ENCODE measurements around the gene HSBP1.

Gene HSBP1

GRCh38 chr16:83785455-83785854 lies 22.3 kb upstream of the HSBP1 start:
- Histone ChIP-seq H3K27me3 (ENCODE audit: control insufficient read depth, insufficient read depth, low read length) (no peaks in the 10 kb centered on the region), H3K27ac (ENCODE audit: low read depth, low read length) (no peak overlapping the region)

DNA sequence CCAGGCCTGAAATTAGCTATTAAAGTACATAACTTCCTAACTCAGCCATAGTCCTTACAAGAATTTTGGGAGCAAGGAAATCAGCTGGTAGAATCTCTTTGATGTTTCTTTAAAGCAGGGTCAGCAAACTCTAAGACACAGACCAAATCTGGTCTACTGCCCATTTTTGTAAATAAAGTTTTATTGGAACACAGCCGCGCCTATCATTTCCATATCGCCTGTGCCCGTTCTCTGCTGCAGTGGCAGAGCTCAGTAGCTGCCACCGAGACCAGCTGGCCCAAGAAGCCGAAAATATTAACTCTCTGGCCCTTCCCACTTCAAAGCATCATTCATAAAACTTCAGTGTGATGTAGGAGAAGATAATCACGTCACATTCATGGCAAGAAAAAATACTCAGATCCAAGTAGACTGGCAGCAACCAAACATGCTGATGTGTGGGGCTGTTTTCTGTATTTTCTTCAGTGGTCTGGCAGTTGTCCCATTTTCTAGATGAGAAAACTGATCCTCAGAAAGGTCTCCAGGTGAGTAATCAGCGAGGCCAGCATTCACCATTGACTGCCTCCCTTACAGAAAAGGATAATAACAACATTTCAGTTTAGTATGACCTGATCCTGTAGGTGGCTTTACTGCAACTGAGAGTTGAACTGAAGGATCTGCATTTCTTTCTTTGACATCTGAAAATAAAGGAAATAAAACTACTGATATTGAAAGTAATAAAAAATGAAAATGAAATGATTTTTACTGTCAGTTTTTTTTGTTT lies 18.0 kb upstream of the HSBP1 start:
- H3K4me1 ChIP-seq (ENCODE audit: control insufficient read depth, insufficient read depth, low read length), result peaks cover 12% of the 10 kb centered on the region; the same call in 1 of the 2 replicates
- H3K36me3 ChIP-seq (ENCODE audit: control insufficient read depth, insufficient read depth, low read length), result no peaks in the 10 kb centered on the region
- H3K27me3 ChIP-seq (ENCODE audit: control insufficient read depth, insufficient read depth, low read length), result no peaks in the 10 kb centered on the region
- H3K4me3 ChIP-seq (ENCODE audit: low read depth, low read length), result no peak overlapping the region
- H3K9ac ChIP-seq (ENCODE audit: low read depth, low read length), result no peak overlapping the region
- no peaks in the 10 kb centered on the region for H3K9me3 ChIP-seq (ENCODE audit: control insufficient read depth, insufficient read depth, low read length)
- H3K27ac ChIP-seq (ENCODE audit: low read depth, low read length), result no peak overlapping the region

More at GRCh38 chr16:83785455-83785854, 22.3 kb upstream of the HSBP1 start:
- H3K36me3 ChIP-seq (ENCODE audit: control insufficient read depth, insufficient read depth, low read length), result no peaks in the 10 kb centered on the region
- H3K9me3 ChIP-seq (ENCODE audit: control insufficient read depth, insufficient read depth, low read length), result no peaks in the 10 kb centered on the region
- H3K9ac ChIP-seq (ENCODE audit: low read depth, low read length), result no peak overlapping the region
- H3K4me3 ChIP-seq (ENCODE audit: low read depth, low read length), result no peak overlapping the region
- H3K4me1 ChIP-seq (ENCODE audit: control insufficient read depth, insufficient read depth, low read length), result 0 out of 2 replicates have a peak, but pooled peaks cover 4% of the 10 kb centered on the region

DNA sequence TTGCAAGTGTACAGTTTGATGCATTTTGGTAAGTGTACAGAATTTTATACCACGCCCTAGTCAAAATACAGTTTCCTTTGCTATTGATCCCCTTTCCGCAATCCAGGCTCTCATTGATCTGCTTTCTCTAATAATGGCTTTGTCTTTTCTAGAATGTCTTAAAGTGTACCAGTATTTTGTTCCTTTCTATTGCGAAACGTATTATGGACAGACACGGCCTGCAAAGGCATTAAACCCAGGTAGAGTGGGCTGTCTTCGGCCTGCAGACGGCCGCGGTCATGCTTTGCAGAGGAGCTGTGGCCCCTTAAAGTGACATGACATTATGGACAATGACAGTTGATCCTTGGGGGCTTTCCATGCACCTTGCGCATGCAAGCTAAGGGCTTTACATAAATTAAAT lies 15.9 kb upstream of the HSBP1 start:
- Histone ChIP-seq H3K4me3 (ENCODE audit: low read depth, low read length) (no peak overlapping the region), H3K9me3 (ENCODE audit: control insufficient read depth, insufficient read depth, low read length) (no peaks in the 10 kb centered on the region), H3K9ac (ENCODE audit: low read depth, low read length) (no peak overlapping the region), H3K27me3 (ENCODE audit: control insufficient read depth, insufficient read depth, low read length) (no peaks in the 10 kb centered on the region), H3K27ac (ENCODE audit: low read depth, low read length) (no peak overlapping the region), H3K4me1 (ENCODE audit: control insufficient read depth, insufficient read depth, low read length) (peaks cover 9% of the 10 kb centered on the region; the same call in 1 of the 2 replicates), H3K36me3 (ENCODE audit: control insufficient read depth, insufficient read depth, low read length) (no peaks in the 10 kb centered on the region)

GRCh38 chr16:83792391-83792790 lies 15.4 kb upstream of the HSBP1 start:
- H3K27me3 ChIP-seq (ENCODE audit: control insufficient read depth, insufficient read depth, low read length), result no peaks in the 10 kb centered on the region
- H3K4me3 ChIP-seq (ENCODE audit: low read depth, low read length), result no peak overlapping the region
- no peaks in the 10 kb centered on the region for H3K36me3 ChIP-seq (ENCODE audit: control insufficient read depth, insufficient read depth, low read length)
- no peak overlapping the region for H3K9ac ChIP-seq (ENCODE audit: low read depth, low read length)
- peaks cover 9% of the 10 kb centered on the region; the same call in 1 of the 2 replicates for H3K4me1 ChIP-seq (ENCODE audit: control insufficient read depth, insufficient read depth, low read length)
- H3K9me3 ChIP-seq (ENCODE audit: control insufficient read depth, insufficient read depth, low read length), result no peaks in the 10 kb centered on the region
- no peak overlapping the region for H3K27ac ChIP-seq (ENCODE audit: low read depth, low read length)

DNA sequence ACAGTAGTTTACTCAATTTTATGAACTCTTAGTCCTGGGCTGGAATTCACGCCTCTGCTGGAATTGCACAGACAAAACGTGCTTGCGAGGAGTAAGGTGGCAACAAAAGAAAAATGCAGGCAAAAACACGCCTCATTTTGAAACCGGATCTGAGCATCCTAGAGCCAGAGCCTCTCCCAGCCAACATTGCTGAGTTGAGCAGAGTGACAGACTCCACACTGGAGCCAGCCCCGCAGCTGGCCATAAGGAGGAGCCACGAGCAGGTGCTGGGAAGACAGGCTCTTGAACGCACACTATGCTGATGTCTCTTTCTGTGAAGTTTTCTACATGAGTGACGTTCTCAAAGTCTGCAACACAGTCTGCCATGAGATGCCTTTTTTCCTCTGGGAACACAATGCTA lies 14.6 kb upstream of the HSBP1 start:
- H3K36me3 ChIP-seq (ENCODE audit: control insufficient read depth, insufficient read depth, low read length), result no peaks in the 10 kb centered on the region
- no peaks in the 10 kb centered on the region for H3K27me3 ChIP-seq (ENCODE audit: control insufficient read depth, insufficient read depth, low read length)
- no peak overlapping the region for H3K9ac ChIP-seq (ENCODE audit: low read depth, low read length)
- H3K4me1 ChIP-seq (ENCODE audit: control insufficient read depth, insufficient read depth, low read length), result peaks cover 9% of the 10 kb centered on the region; the same call in 1 of the 2 replicates
- H3K9me3 ChIP-seq (ENCODE audit: control insufficient read depth, insufficient read depth, low read length), result no peaks in the 10 kb centered on the region
- no peak overlapping the region for H3K4me3 ChIP-seq (ENCODE audit: low read depth, low read length)
- no peak overlapping the region for H3K27ac ChIP-seq (ENCODE audit: low read depth, low read length)

- H3K27ac ChIP-seq (ENCODE audit: low read depth, low read length), result no peak overlapping the region
- H3K36me3 ChIP-seq (ENCODE audit: control insufficient read depth, insufficient read depth, low read length), result no peaks in the 10 kb centered on the region
- peaks cover 9% of the 10 kb centered on the region; the same call in 1 of the 2 replicates for H3K4me1 ChIP-seq (ENCODE audit: control insufficient read depth, insufficient read depth, low read length)
- no peak overlapping the region for H3K9ac ChIP-seq (ENCODE audit: low read depth, low read length)
- H3K4me3 ChIP-seq (ENCODE audit: low read depth, low read length), result no peak overlapping the region
- H3K9me3 ChIP-seq (ENCODE audit: control insufficient read depth, insufficient read depth, low read length), result no peaks in the 10 kb centered on the region
- H3K27me3 ChIP-seq (ENCODE audit: control insufficient read depth, insufficient read depth, low read length), result no peaks in the 10 kb centered on the region
These were observed 12.8 kb upstream of the HSBP1 start for GRCh38 chr16:83794860-83795554.

DNA sequence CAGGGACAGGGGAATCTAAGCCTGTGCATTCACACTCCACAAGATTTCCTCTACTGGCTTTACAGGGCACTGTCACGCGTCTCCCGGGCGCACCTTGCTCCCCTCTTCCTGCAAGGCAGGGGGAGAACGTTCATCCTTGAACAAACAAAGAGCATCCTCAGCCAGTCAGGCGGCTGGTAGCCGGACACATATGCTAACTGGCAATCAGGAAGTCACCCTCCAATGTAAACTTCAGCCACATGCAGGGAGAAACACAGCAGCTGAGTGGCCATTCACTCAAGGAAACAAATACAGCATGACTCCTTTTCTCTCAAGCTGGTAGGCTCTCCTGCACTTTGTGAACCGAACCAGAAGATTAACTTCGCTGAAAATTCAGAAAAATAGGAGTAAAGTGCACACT lies 10.8 kb upstream of the HSBP1 start:
- H3K4me1 ChIP-seq (ENCODE audit: control insufficient read depth, insufficient read depth, low read length), result peaks cover 12% of the 10 kb centered on the region; the same call in 1 of the 2 replicates
- H3K27me3 ChIP-seq (ENCODE audit: control insufficient read depth, insufficient read depth, low read length), result no peaks in the 10 kb centered on the region
- H3K9me3 ChIP-seq (ENCODE audit: control insufficient read depth, insufficient read depth, low read length), result no peaks in the 10 kb centered on the region
- no peaks in the 10 kb centered on the region for H3K36me3 ChIP-seq (ENCODE audit: control insufficient read depth, insufficient read depth, low read length)
- no peak overlapping the region for H3K4me3 ChIP-seq (ENCODE audit: low read depth, low read length)
- no peak overlapping the region for H3K9ac ChIP-seq (ENCODE audit: low read depth, low read length)
- no peak overlapping the region for H3K27ac ChIP-seq (ENCODE audit: low read depth, low read length)

- no peak overlapping the region for H3K4me3 ChIP-seq (ENCODE audit: low read depth, low read length)
- H3K27ac ChIP-seq (ENCODE audit: low read depth, low read length), result no peak overlapping the region
- H3K4me1 ChIP-seq (ENCODE audit: control insufficient read depth, insufficient read depth, low read length), result peaks cover 14% of the 10 kb centered on the region
- H3K27me3 ChIP-seq (ENCODE audit: control insufficient read depth, insufficient read depth, low read length), result no peaks in the 10 kb centered on the region
- H3K9me3 ChIP-seq (ENCODE audit: control insufficient read depth, insufficient read depth, low read length), result no peaks in the 10 kb centered on the region
- no peak overlapping the region for H3K9ac ChIP-seq (ENCODE audit: low read depth, low read length)
- H3K36me3 ChIP-seq (ENCODE audit: control insufficient read depth, insufficient read depth, low read length), result no peaks in the 10 kb centered on the region
These were observed 8.4 kb upstream of the HSBP1 start for GRCh38 chr16:83799336-83799735.

DNA sequence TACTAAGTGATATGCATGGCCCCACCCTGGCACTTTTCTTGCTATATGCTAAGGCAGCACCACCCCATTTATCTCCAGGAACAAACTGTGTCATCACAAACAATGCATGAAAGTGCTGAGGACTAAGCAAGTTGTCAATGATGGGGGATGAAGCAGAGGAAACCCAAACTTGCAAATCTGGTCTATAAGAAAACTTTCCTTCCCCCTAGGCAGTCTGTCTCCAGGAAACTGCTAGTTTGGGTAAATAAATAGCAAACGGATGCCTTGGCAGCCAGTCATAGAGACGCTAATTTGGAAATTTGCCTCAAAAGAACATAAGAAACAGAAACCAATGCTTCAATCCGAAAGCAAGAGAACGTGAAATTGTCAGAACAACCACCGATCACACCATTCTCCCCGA lies 5.6 kb upstream of the HSBP1 start:
- H3K27me3 ChIP-seq (ENCODE audit: control insufficient read depth, insufficient read depth, low read length), result no peaks in the 10 kb centered on the region
- H3K4me3 ChIP-seq (ENCODE audit: low read depth, low read length), result peak overlapping the region; percentile 11; the same call in 1 of the 2 replicates
- H3K36me3 ChIP-seq (ENCODE audit: control insufficient read depth, insufficient read depth, low read length), result no peaks in the 10 kb centered on the region
- no peaks in the 10 kb centered on the region for H3K9me3 ChIP-seq (ENCODE audit: control insufficient read depth, insufficient read depth, low read length)
- H3K9ac ChIP-seq (ENCODE audit: low read depth, low read length), result no peak overlapping the region
- H3K27ac ChIP-seq (ENCODE audit: low read depth, low read length), result peak overlapping the region; percentile 53
- peaks cover 14% of the 10 kb centered on the region for H3K4me1 ChIP-seq (ENCODE audit: control insufficient read depth, insufficient read depth, low read length)

DNA sequence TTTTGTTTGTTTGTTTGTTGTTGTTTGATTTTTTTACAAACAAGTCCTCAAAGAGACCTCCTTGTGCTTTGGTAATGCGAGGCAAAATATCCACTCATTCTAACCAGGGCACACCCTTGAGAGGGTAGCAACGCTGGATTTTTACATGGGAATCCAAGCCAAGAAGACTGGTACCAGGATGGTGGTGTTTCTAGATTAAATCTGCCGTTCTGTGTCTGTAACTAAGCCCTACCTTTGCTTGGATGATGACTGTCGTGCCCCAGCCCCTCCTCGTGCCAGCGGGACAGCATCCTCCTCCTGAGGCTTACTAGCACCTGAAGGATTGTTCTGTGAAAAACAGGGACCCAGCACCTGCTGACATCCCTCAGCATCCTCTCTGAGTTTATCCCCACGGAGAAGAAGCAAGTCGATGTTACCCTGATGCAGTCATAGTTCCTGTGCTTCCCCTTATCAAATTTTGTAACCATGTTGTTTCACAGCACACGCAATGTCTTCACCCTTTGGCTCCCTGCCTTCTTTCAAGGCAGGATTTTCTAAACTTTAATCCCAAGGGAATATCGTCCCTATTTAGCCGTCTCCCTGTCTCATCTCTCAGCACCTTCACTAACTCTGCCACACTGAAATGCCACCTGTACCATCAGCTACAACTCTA lies 5.1 kb upstream of the HSBP1 start:
- peak overlapping the region; percentile 53 for H3K27ac ChIP-seq (ENCODE audit: low read depth, low read length)
- no peaks in the 10 kb centered on the region for H3K27me3 ChIP-seq (ENCODE audit: control insufficient read depth, insufficient read depth, low read length)
- H3K9ac ChIP-seq (ENCODE audit: low read depth, low read length), result no peak overlapping the region
- H3K4me3 ChIP-seq (ENCODE audit: low read depth, low read length), result peak overlapping the region; percentile 11; the same call in 1 of the 2 replicates
- peaks cover 14% of the 10 kb centered on the region for H3K4me1 ChIP-seq (ENCODE audit: control insufficient read depth, insufficient read depth, low read length)
- no peaks in the 10 kb centered on the region for H3K9me3 ChIP-seq (ENCODE audit: control insufficient read depth, insufficient read depth, low read length)
- no peaks in the 10 kb centered on the region for H3K36me3 ChIP-seq (ENCODE audit: control insufficient read depth, insufficient read depth, low read length)

DNA sequence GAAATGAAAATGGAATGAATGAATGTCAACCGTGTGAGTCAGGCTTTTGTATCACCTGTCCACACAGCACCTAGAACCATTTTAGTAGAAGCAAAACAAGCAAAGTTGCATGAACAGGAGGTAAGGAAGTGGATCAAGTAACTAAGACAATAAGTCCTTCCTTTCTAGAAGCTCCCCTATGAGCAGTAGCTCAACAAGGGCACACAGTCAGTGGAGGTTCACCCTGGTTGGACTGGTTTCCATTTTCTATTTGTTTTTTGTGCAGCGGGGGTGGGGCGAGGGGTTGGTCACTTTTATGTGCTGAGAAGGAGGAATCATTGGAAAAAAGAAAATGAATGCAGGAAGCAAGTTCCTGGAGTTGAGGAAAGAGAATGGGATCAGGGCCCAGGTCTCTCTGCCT lies 4.0 kb upstream of the HSBP1 start:
- Histone ChIP-seq H3K9ac (ENCODE audit: low read depth, low read length) (no peak overlapping the region), H3K9me3 (ENCODE audit: control insufficient read depth, insufficient read depth, low read length) (no peaks in the 10 kb centered on the region), H3K27ac (ENCODE audit: low read depth, low read length) (no peak overlapping the region), H3K27me3 (ENCODE audit: control insufficient read depth, insufficient read depth, low read length) (no peaks in the 10 kb centered on the region), H3K36me3 (ENCODE audit: control insufficient read depth, insufficient read depth, low read length) (no peaks in the 10 kb centered on the region), H3K4me3 (ENCODE audit: low read depth, low read length) (no peak overlapping the region), H3K4me1 (ENCODE audit: control insufficient read depth, insufficient read depth, low read length) (peaks cover 15% of the 10 kb centered on the region)

Data from HUES48 (cell line).